ENCODE measurements around the gene VSX2.

The VSX2 gene

DNA sequence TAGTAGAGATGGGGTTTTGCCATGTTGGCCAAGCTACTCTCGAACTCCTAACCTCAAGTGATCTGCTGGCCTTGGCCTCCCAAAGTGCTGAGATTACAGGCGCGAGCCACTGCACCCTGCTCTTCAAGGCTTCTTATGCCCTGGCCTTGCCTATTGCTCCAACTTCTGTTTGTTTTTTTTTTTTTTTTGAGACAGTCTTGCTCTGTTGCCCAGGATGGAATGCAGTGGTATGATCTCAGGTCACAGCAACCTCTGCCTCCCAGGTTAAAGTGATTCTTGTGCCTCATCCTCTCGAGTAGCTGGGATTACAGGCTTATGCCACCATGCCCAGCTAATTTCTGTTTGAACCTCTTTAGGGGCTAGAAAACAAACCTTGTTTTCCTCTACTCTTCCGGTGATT, 69.4 kb downstream of the VSX2 start:
- no peak for DNase-seq (ENCODE audit: low read depth in 2 of 2)
- no peak overlapping the region for H3K4me3 ChIP-seq (replicated peaks in 1 of 2; ENCODE audit: low read depth in 2 of 2, low read length in 2 of 2)
- TF ChIP-seq, protein P1, sequence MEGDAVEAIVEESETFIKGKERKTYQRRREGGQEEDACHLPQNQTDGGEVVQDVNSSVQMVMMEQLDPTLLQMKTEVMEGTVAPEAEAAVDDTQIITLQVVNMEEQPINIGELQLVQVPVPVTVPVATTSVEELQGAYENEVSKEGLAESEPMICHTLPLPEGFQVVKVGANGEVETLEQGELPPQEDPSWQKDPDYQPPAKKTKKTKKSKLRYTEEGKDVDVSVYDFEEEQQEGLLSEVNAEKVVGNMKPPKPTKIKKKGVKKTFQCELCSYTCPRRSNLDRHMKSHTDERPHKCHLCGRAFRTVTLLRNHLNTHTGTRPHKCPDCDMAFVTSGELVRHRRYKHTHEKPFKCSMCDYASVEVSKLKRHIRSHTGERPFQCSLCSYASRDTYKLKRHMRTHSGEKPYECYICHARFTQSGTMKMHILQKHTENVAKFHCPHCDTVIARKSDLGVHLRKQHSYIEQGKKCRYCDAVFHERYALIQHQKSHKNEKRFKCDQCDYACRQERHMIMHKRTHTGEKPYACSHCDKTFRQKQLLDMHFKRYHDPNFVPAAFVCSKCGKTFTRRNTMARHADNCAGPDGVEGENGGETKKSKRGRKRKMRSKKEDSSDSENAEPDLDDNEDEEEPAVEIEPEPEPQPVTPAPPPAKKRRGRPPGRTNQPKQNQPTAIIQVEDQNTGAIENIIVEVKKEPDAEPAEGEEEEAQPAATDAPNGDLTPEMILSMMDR (IDR thresholded peaks at IDR 0.05; ENCODE audit: low read depth, low read length): no peak

DNA sequence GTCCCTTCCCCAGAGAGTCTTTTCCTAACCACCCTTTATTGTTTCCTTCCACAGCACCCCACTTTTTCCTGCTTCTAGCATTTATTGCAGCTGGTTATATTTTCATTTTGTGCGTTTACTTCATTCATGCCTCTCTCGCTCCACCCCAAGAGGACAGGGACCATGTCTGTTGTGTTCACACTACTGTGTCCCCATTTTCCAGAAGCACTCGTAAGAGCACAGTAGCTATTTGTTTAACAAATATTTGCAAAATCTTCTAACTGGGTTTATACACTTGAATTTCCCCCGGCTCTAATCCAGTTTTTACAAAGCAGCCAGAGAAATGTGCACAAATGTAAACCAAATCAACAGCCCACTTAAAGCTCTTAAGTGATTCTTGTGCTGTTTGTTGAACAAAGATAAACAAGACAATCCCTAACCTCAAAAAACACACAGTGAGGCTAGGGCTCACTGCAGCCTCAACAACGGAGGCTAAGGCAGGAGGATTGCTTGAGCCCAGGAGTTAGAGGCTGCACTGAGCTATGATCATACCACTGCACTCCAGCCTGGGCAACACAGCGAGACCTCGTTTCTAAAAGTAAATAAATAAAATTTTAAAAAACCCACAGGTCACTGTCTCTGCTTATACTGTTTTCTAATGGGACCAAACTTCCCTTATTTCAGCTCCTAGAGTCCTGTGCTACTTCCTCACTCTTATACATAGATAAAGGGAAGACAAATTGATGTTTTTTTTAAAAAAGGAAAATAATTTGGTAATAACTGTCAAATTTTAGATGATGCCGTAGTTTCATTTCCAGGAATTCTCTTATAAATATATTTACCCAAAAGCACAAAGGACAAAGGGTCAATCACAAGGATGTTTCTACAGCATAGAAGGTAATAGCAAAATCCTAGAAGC, 70.1 kb downstream of the VSX2 start:
- TF ChIP-seq, protein P1 (IDR thresholded peaks at IDR 0.05; ENCODE audit: low read depth, low read length): no peak
- H3K4me3 ChIP-seq (replicated peaks in 1 of 2; ENCODE audit: low read depth in 2 of 2, low read length in 2 of 2): no peak overlapping the region
- no peak for DNase-seq (ENCODE audit: low read depth in 2 of 2)

DNA sequence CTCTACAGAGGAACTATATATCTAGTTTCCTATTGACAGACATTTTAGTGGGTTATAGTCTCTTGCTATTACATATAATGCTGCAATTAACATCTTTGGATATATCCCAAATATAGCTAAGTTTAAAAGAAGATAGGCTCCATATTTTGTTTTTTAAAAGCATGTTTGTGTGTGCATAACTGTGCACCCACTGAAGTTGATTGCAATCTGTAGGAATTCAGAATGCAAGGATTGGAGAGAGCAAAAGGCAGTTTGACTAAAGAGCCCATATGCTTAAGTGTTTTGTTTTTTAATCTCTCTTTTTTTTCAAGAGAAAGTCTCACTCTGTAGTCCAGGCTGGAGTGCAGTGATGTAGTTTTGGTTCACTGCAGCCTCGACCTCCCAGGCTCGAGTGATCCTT, 72.9 kb downstream of the VSX2 start:
- no peak overlapping the region for H3K4me3 ChIP-seq (replicated peaks in 1 of 2; ENCODE audit: low read depth in 2 of 2, low read length in 2 of 2)
- TF ChIP-seq, protein P1 (IDR thresholded peaks at IDR 0.05; ENCODE audit: low read depth, low read length): no peak
- no peak for DNase-seq (ENCODE audit: low read depth in 2 of 2)

All from cardiac fibroblast (primary cell).